ENCODE data around the gene TYSND1.
A peak's percentile ranks its signal among the peaks of the same experiment; 100 is the strongest.
"Not testable (repeated sequence)": the region's sequence is repeated elsewhere in the genome, so short reads cannot be mapped to it uniquely, and the experiment has no call there.

TYSND1 gene

DNA sequence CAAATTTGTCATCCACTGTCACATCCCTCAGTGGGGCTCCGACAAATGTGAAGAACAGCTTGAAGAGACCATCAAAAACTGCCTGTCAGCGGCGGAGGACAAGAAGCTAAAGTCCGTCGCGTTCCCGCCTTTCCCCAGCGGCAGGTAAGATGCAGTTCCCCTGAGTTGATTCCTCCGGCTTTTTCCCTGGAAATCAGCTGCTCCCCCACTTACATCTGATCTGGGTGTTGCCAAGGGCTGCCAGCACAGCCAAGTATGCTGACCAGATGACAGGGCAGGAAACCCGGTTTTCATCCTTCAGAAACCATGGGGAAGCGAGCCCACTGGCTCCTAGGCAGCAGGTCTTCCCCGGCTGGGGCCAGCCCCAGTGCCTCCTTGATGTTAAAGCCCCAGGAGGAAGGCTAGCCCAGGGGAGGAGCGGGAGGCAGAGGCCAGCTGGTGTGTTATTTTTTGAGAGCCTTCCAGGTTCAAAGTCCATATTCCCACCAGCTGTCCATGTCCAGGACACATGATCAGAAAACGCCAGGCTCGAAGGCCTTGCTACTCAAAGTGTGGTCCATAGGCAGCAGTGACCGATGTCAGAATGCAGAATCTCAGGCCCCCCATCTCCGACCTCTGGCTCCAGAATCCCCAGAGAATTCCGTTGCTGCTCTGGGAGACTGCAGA is 37.3 kb downstream of the TYSND1 start:
- DNase-seq (ENCODE audit: low spot score), result no peak

- peak; percentile 78 for DNase-seq (ENCODE audit: low spot score)
Observed at GRCh38 chr10:70106958-70107791, 39.3 kb downstream of the TYSND1 start.

GRCh38 chr10:70101668-70102067 is 44.8 kb downstream of the TYSND1 start:
- DNase-seq (ENCODE audit: low spot score), result no peak

DNA sequence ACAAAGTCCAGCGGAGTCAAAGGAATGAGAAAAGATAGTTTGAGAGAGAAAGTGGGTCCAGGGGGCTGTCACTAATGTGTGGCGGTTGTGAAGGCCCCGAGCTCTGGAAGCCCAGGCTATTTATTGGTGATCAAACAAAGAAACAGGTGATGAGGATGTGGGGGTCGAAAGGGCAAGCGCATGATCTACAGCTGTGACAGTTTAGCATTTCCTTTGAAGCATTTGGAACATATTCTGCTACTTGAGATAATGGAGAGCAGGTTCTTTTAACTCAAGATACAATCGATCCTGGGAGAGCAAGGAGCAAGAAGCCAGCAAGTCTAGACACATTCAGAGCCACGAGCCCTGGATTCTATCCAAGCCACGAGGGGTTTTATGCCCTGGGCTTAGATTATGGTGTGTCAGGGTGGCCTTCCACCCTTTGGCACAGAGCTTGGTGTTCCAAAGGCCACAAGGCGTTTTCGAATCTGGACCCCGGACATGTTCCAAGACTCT is 45.4 kb downstream of the TYSND1 start:
- not testable (repeated sequence) for DNase-seq (ENCODE audit: low spot score)

DNA sequence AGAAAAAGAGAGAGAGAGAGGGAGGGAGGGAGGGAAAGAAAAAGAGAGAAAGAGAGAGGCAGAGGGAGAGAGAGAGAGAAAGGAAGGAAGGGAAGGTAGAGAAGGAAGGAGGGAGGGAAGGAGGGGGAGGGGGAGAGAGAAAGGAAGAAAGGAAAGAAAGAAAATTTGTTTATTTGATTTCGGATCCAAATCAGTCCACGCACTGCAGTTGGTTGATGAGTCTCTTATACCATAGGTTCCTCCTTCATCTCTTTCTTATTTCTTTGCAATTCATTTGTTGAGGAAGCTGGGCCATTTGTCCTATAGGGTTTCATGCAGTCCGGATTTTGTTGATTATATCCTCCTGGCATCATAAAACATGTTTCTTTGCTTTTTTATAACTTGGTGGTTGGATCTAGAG is 48.2 kb downstream of the TYSND1 start:
- DNase-seq (ENCODE audit: low spot score), result no peak

DNA sequence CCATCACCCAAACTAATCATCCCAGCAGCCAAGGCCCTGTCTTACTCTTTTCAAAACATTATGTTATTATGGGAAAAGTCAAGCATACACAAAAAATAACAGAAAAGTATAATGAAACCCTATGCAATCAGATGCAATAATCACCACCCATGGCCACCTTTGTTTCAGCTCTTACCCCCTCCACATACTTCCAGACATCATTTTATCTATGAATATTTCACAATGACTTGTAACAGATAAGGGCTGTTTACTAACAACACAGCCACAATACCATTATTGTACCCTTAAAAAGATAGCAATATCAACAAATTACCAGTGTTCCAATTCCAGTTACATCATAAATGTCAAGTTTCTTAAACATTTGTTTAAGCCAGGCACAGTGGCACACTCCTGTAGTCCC is 49.0 kb downstream of the TYSND1 start:
- DNase-seq (ENCODE audit: low spot score), result no peak

DNA sequence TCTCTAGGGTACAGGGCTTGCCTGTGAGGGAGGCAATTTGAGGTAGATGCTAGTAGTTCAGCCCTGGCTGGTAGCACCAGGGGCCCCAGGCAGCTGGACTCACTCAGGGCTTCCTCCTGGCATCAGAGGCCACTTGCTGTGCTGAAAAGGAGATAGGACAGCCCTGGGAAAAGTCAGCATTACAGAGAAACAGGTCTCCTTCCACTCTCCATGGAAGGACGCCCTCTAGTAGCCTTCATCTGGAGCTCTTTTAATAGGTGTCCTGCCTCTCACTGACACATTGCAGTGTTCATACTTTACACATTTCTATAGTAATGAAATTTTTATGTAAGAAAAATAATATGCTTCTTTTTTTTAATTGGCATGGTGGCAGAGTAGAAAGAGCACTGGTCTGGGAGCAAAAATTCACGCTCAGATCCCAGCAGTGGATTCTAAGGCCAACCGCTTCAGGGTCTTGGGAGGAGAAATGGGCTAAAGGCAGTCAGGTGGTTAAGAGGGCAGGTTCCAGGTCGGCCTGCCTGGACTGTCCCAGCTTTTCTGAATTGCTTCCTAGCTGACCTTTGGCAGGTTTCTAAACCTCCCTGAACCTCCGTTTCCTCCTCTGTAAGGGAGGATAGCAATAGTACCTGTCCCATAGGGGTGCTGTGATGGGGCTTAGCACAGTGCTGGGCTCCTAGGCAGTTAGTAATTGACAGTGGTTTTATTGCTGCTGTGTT is 49.6 kb downstream of the TYSND1 start:
- no peak for DNase-seq (ENCODE audit: low spot score)

- no peak for DNase-seq (ENCODE audit: low spot score)
Observed at GRCh38 chr10:70096016-70096704, 50.3 kb downstream of the TYSND1 start.

DNA sequence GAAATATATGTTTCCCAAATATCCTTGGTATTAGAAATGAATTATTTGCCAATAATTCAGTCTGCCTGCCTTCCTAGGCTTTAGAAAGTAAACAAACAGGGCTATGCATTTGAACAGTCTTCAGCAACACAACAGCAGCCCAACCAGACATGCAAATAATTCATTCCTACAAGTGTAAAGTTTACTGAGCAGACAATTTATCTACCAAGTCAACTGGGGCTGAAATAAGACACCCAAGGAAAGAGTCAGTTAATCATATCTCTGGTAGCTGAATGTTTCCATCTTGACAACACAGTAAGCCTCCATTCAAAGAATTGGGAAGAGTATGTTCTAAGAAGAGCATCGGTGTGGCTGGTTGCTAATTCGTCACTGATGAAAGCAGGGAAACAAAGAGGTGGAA is 52.2 kb downstream of the TYSND1 start:
- no peak for DNase-seq (ENCODE audit: low spot score)

GRCh38 chr10:70093335-70093944 is 53.1 kb downstream of the TYSND1 start:
- no peak for DNase-seq (ENCODE audit: low spot score)

DNA sequence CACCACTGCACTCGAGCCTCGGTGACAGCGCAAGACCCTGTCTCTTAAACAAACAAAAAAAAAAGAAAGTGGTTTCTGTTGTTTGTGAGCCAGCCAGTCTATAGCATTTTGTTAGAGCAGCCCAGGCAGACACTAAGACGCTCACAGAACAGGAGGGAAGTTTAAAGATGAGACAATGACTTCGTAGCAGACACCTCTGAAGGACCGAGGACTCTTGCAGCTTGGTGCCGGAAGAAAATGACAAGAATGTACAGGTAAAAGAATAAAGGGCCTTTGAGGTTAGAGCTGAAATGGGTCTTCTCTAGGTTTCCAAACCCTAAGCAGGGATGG is 54.1 kb downstream of the TYSND1 start:
- no peak for DNase-seq (ENCODE audit: low spot score)

DNA sequence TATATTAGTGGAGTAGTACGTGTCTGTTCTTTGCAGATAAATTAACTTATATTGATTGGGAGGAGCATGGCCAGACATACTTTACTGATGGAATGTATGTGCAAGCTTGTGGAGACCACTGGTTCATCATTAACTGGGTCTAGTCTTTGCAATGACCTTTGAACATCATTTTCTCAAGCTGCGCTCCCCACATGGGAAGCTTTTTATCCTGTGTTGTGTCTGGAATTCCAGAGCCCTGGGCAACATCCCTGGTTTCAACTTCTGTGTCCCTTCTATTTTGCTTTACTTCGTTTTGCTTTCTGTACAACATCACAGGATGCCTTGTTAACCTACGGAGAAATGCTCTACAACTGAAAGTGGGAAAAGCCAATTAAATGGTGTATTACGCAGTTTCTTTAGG is 55.5 kb downstream of the TYSND1 start:
- no peak for DNase-seq (ENCODE audit: low spot score)

DNA sequence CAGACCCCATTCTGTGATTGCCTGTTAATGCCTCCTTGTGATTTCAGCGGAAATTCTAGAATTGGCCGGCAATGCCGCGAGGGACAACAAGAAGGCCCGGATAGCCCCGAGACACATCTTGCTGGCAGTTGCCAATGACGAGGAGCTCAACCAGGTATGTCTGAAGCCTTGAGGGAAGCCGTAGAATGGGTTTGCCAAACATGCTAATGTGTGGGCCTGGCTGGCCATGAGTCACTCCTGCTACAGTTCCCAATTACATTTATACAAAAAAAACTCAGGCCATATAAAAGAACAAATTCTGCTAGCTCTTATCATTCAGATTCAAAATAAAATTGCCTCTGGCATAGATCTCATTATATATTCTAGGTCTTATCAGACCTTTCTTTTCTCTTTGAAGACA is 56.5 kb downstream of the TYSND1 start:
- DNase-seq (ENCODE audit: low spot score), result no peak

GRCh38 chr10:70088308-70088698 is 58.2 kb downstream of the TYSND1 start:
- no peak for DNase-seq (ENCODE audit: low spot score)

All from iPS-NIHi11 (cell line).